Transverse colon (tissue), 1 donor: ENCODE data around the gene OXCT1.

Experiments used
- EP300 ChIP-seq: sonication (generic); formaldehyde crosslinking; IDR thresholded peaks from one replicate; pipeline ENCODE4 v1.6.1; 2017; ENCODE audit warnings: antibody characterized with exemption, low read depth
- POLR2A ChIP-seq: fragments of 450-650 bp; IDR thresholded peaks from one replicate; pipeline ENCODE4 v1.6.1; 2016; ENCODE audit warnings: antibody characterized with exemption, mild to moderate bottlenecking, moderate library complexity

DNA sequence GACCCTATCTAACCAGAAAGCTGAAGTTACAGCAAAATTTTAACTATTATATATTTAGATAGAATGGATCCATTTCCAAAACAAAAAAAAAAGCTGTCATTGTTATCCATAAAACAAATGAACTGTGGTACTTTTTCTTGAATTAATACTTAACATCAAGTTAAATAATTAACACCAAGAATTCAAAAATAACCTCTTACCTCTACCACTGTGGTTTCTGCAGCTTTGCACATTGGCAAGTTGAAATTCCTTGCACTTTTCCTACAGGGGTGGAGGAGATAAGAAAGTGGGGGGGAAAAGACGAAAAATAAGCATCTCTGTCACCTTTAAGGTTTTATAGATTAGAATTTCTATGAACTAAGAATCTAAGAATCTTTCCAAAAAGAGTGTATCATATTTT, 30.0 kb downstream of the OXCT1 start:
- TF ChIP-seq POLR2A (no peak), EP300 (no peak)
